Testis (tissue), 2 donors: ENCODE measurements around the gene CORO1C.

Experiments used
- POLR2A ChIP-seq: fragments of 450-650 bp; IDR thresholded peaks from one replicate; pipeline ENCODE4 v1.6.1; 2017; ENCODE audit warnings: antibody characterized with exemption, mild to moderate bottlenecking, moderate library complexity
- TF ChIP-seq, protein P1 (sequence below), 3 experiments: fragments of 450-650 bp in 2 of 3; fragments of 200-600 bp in 1 of 3; sonication (generic) in 1 of 3; IDR thresholded peaks; one replicate each; pipeline ENCODE4 v1.5.1; 2016 to 2019; ENCODE audit warnings: antibody characterized with exemption in 3 of 3, mild to moderate bottlenecking in 2 of 3, moderate library complexity in 1 of 3

DNA sequence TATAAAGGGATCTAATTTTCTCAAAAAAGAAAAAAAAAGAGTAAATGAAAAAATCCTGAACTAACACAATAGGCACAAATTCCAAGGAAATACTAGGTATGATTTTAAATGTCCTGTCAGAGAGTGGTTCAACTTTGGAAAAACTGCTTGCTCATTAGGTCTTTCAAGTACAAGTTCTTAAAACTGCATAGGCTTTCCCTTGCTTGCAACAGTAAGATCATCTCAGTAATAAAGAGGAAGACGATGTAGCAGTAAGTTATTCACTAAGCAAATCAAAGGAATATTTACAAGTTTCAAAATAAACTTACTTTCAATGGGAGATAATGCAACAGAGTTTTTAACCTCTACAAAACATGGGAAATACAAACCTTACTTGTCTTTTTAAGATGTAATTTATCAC, 21.6 kb downstream of the CORO1C start:
- TF ChIP-seq POLR2A = no peak
- TF ChIP-seq, protein P1, sequence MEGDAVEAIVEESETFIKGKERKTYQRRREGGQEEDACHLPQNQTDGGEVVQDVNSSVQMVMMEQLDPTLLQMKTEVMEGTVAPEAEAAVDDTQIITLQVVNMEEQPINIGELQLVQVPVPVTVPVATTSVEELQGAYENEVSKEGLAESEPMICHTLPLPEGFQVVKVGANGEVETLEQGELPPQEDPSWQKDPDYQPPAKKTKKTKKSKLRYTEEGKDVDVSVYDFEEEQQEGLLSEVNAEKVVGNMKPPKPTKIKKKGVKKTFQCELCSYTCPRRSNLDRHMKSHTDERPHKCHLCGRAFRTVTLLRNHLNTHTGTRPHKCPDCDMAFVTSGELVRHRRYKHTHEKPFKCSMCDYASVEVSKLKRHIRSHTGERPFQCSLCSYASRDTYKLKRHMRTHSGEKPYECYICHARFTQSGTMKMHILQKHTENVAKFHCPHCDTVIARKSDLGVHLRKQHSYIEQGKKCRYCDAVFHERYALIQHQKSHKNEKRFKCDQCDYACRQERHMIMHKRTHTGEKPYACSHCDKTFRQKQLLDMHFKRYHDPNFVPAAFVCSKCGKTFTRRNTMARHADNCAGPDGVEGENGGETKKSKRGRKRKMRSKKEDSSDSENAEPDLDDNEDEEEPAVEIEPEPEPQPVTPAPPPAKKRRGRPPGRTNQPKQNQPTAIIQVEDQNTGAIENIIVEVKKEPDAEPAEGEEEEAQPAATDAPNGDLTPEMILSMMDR (IDR thresholded peaks at IDR 0.05) = no peak
